ENCODE results near the gene DFFB.
"Not testable (repeated sequence)": the region's sequence is repeated elsewhere in the genome, so short reads cannot be mapped to it uniquely, and the experiment has no call there.

Gene DFFB

GRCh38 chr1:3856923-3857790 is at the start of gene DFFB, which contains the start of gene CEP104:
TSS of gene DFFB (plus strand) at chr1:3857476. CDS start at chr1:3857604, 128 bp downstream.
TSS of gene CEP104 (minus strand) at chr1:3857211. CDS start at chr1:3852407, 4,804 bp downstream.
- TF ChIP-seq CTCF (conservative IDR thresholded peaks at IDR 0.05; ENCODE audit: low read depth, low read length) = no peak
- peak within 1 kb of the TSS; percentile 94 for H3K4me3 ChIP-seq (ENCODE audit: low read depth, low read length)

GRCh38 chr1:3807769-3808168 is 49.5 kb upstream of the DFFB start:
- DNase-seq (ENCODE audit: low read depth) = no peak
- no peak overlapping the region for H3K4me3 ChIP-seq (ENCODE audit: low read depth, low read length)
- TF ChIP-seq CTCF (conservative IDR thresholded peaks at IDR 0.05; ENCODE audit: low read depth, low read length) = no peak

More at GRCh38 chr1:3856923-3857790, at the start of gene DFFB, which contains the start of gene CEP104:
- peak; percentile 87 for DNase-seq (ENCODE audit: low read depth)

GRCh38 chr1:3809680-3810079 is 47.6 kb upstream of the DFFB start:
- no peak for DNase-seq (ENCODE audit: low read depth)
- H3K4me3 ChIP-seq (ENCODE audit: low read depth, low read length) = no peak overlapping the region
- TF ChIP-seq CTCF (conservative IDR thresholded peaks at IDR 0.05; ENCODE audit: low read depth, low read length) = no peak

- not testable (repeated sequence) for DNase-seq (ENCODE audit: low read depth); H3K4me3 ChIP-seq (ENCODE audit: low read depth, low read length)
These were observed 47.0 kb upstream of the DFFB start for GRCh38 chr1:3810149-3810761.

- no peak for DNase-seq (ENCODE audit: low read depth)
- H3K4me3 ChIP-seq (ENCODE audit: low read depth, low read length) = no peak overlapping the region
- no peak for TF ChIP-seq CTCF (conservative IDR thresholded peaks at IDR 0.05; ENCODE audit: low read depth, low read length)
These were observed 45.7 kb upstream of the DFFB start for GRCh38 chr1:3811595-3811911.

- no peak overlapping the region for H3K4me3 ChIP-seq (ENCODE audit: low read depth, low read length)
- no peak for TF ChIP-seq CTCF (conservative IDR thresholded peaks at IDR 0.05; ENCODE audit: low read depth, low read length)
- no peak for DNase-seq (ENCODE audit: low read depth)
These were observed 43.2 kb upstream of the DFFB start for GRCh38 chr1:3814065-3814464.

GRCh38 chr1:3814771-3815561 is 42.3 kb upstream of the DFFB start:
- DNase-seq (ENCODE audit: low read depth) = no peak
- TF ChIP-seq CTCF (conservative IDR thresholded peaks at IDR 0.05; ENCODE audit: low read depth, low read length) = no peak
- no peak overlapping the region for H3K4me3 ChIP-seq (ENCODE audit: low read depth, low read length)

Measured in choroid plexus epithelial cell (primary cell).